ENCODE results near the gene FOXL3. TPM values are rescaled to one million over a fixed set of nuclear protein-coding genes. Genes with fewer than 3 reads are reported as not detected.

The FOXL3 gene
- total RNA-seq, 1 experiment from 2014 or later, result not detected

DNA sequence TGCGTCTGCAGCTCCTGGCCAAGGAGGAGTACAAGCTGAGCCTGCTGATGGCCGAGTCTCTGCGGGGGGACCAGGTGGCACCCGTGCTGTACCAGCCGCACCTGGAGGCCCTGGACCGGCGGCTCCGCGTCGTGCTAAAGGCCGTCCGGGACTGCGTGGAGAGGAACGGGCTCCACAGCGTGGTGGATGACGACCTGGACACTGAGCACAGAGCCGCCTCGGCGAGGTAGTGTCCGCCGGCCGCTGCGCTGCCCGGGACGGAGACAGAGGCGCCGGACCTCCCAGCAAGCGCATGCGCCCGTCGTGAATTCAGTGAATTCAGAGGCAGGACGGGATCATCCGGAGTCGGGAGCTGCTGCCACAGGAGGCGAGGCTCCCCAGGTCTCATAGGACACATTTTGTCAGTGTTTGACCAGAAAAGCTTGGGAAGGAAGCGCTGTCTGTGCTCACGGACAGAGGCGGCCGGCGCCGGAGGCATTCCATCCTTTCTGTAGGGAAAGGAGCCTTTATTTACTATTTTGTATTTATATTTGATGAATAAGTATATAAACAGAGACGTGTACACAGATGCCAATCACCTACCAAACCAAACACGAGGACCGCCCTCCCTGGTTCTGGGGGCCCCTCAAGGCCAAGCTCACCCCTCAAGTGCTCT lies 30.1 kb upstream of the FOXL3 start:
- TF ChIP-seq SIN3A (IDR thresholded peaks at IDR 0.05; ENCODE audit: borderline replicate concordance, insufficient read depth, low read depth, low read length), result no peak
- TF ChIP-seq POLR2AphosphoS5 (IDR thresholded peaks at IDR 0.05; ENCODE audit: low read depth, low read length), result no peak
- TF ChIP-seq, protein P1, sequence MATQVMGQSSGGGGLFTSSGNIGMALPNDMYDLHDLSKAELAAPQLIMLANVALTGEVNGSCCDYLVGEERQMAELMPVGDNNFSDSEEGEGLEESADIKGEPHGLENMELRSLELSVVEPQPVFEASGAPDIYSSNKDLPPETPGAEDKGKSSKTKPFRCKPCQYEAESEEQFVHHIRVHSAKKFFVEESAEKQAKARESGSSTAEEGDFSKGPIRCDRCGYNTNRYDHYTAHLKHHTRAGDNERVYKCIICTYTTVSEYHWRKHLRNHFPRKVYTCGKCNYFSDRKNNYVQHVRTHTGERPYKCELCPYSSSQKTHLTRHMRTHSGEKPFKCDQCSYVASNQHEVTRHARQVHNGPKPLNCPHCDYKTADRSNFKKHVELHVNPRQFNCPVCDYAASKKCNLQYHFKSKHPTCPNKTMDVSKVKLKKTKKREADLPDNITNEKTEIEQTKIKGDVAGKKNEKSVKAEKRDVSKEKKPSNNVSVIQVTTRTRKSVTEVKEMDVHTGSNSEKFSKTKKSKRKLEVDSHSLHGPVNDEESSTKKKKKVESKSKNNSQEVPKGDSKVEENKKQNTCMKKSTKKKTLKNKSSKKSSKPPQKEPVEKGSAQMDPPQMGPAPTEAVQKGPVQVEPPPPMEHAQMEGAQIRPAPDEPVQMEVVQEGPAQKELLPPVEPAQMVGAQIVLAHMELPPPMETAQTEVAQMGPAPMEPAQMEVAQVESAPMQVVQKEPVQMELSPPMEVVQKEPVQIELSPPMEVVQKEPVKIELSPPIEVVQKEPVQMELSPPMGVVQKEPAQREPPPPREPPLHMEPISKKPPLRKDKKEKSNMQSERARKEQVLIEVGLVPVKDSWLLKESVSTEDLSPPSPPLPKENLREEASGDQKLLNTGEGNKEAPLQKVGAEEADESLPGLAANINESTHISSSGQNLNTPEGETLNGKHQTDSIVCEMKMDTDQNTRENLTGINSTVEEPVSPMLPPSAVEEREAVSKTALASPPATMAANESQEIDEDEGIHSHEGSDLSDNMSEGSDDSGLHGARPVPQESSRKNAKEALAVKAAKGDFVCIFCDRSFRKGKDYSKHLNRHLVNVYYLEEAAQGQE (IDR thresholded peaks at IDR 0.05; ENCODE audit: insufficient read depth in 1 of 2, low read depth in 2 of 2, low read length in 1 of 2), result no peak
- TF ChIP-seq, protein P2, sequence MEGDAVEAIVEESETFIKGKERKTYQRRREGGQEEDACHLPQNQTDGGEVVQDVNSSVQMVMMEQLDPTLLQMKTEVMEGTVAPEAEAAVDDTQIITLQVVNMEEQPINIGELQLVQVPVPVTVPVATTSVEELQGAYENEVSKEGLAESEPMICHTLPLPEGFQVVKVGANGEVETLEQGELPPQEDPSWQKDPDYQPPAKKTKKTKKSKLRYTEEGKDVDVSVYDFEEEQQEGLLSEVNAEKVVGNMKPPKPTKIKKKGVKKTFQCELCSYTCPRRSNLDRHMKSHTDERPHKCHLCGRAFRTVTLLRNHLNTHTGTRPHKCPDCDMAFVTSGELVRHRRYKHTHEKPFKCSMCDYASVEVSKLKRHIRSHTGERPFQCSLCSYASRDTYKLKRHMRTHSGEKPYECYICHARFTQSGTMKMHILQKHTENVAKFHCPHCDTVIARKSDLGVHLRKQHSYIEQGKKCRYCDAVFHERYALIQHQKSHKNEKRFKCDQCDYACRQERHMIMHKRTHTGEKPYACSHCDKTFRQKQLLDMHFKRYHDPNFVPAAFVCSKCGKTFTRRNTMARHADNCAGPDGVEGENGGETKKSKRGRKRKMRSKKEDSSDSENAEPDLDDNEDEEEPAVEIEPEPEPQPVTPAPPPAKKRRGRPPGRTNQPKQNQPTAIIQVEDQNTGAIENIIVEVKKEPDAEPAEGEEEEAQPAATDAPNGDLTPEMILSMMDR (IDR thresholded peaks at IDR 0.05), result no peak
- no peak for TF ChIP-seq TCF7L2 (IDR thresholded peaks at IDR 0.05; ENCODE audit: low read depth, low read length)
- in situ Hi-C loops (cut with HindIII; ENCODE audit: low pct_unique_long_range_greater_than_20kb, low sequenced_read_pairs), result no loop called here
- intact Hi-C loops (cut with micrococcal nuclease; ENCODE audit: unreplicated experiment), result no loop called here
- Histone ChIP-seq H3K4me3 (ENCODE audit: low read depth in 2 of 2, low read length in 2 of 2) (no peak overlapping the region), H3K36me3 (ENCODE audit: control insufficient read depth, insufficient read depth, low read length) (no peaks in the 10 kb centered on the region), H3K9me3 (ENCODE audit: control insufficient read depth, insufficient read depth, low read depth, low read length) (0 out of 2 replicates have a peak, but pooled peaks cover 4% of the 10 kb centered on the region), H3K4me1 (ENCODE audit: control insufficient read depth, insufficient read depth, low read length) (no peaks in the 10 kb centered on the region; the same call in 1 of the 2 replicates), H3K27ac (ENCODE audit: low read length) (no peak overlapping the region), H3K27me3 (ENCODE audit: control insufficient read depth, insufficient read depth, low read length) (no peaks in the 10 kb centered on the region)
- no peak for ATAC-seq
- ChIA-PET CTCF (no interaction called here), POLR2A (no interaction called here)
- TSS peak; percentile 69 for BruUV-seq (replicated peaks)
- no peak for DNase-seq (ENCODE audit: low read depth, low spot score)

DNA sequence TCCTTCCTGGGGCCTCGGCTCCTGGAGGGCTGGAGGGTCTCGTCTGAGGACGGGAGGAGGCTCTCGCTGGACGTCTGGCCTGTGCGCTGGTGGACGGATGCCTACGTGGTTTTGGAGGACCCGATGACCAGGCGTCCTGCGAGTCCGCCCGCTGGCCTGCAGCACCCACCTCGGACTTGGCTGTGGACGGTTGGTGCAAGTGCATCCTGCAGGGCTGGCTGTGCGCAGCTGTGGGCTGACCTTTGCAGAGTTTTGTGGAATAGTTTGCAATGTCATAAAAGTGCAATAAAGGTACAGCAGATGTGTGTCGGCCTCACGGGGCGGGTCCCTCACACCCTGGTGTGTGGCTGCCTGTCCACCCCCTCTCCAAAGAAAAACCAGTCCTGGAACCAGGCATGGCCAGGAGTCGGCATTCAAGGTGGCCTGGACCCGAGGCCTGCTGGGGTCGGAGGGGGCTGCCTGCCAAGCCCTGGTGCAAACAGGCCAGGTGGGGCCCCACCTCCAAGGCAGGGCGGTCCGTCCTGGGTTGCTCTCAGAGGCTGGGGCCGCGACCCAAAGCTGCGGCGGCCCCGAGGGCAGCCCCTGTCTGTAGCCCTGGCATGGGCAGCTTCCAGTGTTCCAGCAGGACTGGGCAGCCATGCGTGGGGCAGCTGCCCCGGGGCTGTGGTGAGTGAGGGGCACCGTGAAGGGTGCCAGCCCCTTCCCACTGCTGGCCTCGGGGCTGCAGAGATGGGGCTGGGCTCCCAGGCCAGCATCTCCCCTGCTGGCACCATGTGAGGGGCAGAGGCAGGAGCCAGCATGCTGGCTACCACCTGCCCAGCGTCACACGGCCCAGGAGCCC lies 29.3 kb upstream of the FOXL3 start:
- DNase-seq (ENCODE audit: low read depth, low spot score), result no peak
- no peak for TF ChIP-seq TCF7L2 (IDR thresholded peaks at IDR 0.05; ENCODE audit: low read depth, low read length)
- no peak for TF ChIP-seq POLR2AphosphoS5 (IDR thresholded peaks at IDR 0.05; ENCODE audit: low read depth, low read length)
- TF ChIP-seq, protein P1 (IDR thresholded peaks at IDR 0.05; ENCODE audit: insufficient read depth in 1 of 2, low read depth in 2 of 2, low read length in 1 of 2), result no peak
- no peak for TF ChIP-seq SIN3A (IDR thresholded peaks at IDR 0.05; ENCODE audit: borderline replicate concordance, insufficient read depth, low read depth, low read length)
- TF ChIP-seq, protein P2 (IDR thresholded peaks at IDR 0.05), result no peak
- Histone ChIP-seq H3K9me3 (ENCODE audit: control insufficient read depth, insufficient read depth, low read depth, low read length) (0 out of 2 replicates have a peak, but pooled peaks cover 4% of the 10 kb centered on the region), H3K27me3 (ENCODE audit: control insufficient read depth, insufficient read depth, low read length) (no peaks in the 10 kb centered on the region), H3K4me3 (ENCODE audit: low read depth in 2 of 2, low read length in 2 of 2) (no peak overlapping the region), H3K36me3 (ENCODE audit: control insufficient read depth, insufficient read depth, low read length) (no peaks in the 10 kb centered on the region), H3K27ac (ENCODE audit: low read length) (no peak overlapping the region), H3K4me1 (ENCODE audit: control insufficient read depth, insufficient read depth, low read length) (no peaks in the 10 kb centered on the region; the same call in 1 of the 2 replicates)
- intact Hi-C loops (cut with micrococcal nuclease; ENCODE audit: unreplicated experiment) (no loop called here), in situ Hi-C loops (cut with HindIII; ENCODE audit: low pct_unique_long_range_greater_than_20kb, low sequenced_read_pairs) (no loop called here)
- ChIA-PET POLR2A (no interaction called here), CTCF (no interaction called here)
- ATAC-seq, result no peak
- BruUV-seq (replicated peaks), result no TSS peak

All from Panc1 (cell line).